NCI-H1417 treated with DMSO at 0.1 percent for 48 hours (cell line): ENCODE measurements around the gene IGSF5.

Experiments
- DNase-seq: peaks from one replicate; lab custom pipeline; 2025; lab: John Stamatoyannopoulos, UW

Gene IGSF5

DNA sequence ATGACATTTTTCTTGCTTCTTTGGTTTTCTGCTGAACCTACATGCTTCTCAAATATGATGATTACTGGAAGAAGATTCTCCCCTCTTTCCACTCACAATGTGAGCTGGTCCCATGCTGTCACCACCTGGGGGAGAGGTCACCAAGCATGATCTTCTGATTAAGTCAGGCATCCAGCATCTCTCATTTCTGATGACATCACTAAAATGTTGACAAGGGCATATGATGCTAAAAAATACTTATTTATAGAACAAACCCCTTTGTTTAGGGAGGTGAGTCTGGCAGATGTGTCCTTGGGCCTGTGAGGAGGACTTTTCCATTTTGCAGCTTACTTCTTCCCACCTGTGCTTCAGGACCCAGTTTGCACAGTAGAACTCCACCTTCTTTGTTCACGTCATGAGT lies 80.3 kb downstream of the IGSF5 start:
- no peak for DNase-seq

DNA sequence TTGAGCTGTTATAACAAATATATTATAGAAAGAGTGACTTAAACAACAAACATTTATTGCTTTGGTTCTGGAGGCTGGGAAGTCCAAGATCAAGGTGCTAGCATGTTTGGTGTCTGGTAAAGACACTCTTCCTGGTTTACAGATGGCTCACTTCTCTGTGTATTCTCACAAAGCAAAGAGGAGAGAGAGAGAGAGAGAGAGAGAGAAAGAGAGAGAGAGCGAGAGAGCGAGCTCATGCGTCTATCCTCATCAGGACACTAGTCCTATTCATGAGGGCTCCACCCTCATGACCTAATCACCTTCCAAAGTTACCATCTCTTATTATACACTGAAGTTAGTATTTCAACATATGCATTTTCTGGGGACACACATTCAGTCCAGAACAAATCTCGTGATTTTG lies 89.6 kb downstream of the IGSF5 start:
- DNase-seq = no peak

DNA sequence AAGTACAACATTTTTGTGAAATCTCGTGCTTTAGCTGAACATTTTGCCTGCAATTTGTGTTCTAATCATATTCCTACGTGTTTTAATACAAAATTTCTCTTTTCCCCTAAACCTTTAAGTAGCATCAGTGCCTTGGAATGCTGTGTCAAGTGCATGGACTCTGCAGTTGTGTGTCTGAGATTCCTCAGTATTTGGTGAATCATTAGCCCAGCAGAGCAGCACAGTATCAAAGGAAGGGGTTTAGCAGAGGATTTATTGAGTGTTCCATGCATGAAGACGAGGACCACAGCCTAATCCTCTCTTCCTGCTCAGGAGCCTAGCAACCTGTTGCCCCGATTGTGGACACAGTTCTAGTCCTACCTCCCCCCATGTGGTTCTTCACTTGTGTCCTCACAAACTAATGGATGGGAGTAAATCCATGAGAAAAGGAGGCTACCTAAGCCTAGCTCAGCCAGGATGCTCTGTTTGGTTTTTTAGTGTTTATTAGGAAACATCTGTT lies 92.9 kb downstream of the IGSF5 start:
- DNase-seq = no peak

DNA sequence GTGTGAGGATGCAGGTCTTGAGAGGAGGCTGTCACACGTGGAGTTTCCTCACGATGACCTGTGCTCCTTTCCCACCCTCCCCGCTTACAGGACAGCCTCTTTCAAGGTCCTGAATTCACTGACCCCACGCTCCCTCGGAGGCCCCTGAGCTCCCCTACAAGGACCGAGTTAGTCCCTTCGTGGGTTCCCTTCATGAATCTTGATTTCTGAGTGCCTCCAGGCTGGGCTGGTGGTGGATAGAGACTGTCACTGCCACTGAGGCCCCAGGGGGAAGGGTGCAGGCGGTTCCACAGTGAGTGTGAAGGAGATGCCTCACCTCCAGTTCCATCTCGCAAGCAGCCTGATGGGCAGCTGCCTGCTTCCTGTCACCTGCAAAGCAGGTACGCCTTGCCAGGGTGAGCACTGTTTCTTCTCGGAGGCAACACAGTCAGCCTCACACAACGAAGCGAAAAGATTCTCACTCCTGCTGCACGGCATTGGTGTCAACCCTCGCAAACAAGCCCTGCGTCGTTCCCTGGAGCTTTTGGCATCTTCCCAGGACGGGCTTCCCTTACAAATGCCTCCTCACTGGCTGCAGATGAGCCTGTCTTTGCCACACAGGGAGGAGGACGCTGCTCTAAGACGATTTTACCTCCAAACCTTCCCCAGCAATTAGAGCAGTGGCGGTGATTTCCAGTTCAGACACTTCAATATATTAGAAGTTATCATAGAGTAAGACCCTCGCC lies 95.6 kb downstream of the IGSF5 start:
- DNase-seq = no peak

DNA sequence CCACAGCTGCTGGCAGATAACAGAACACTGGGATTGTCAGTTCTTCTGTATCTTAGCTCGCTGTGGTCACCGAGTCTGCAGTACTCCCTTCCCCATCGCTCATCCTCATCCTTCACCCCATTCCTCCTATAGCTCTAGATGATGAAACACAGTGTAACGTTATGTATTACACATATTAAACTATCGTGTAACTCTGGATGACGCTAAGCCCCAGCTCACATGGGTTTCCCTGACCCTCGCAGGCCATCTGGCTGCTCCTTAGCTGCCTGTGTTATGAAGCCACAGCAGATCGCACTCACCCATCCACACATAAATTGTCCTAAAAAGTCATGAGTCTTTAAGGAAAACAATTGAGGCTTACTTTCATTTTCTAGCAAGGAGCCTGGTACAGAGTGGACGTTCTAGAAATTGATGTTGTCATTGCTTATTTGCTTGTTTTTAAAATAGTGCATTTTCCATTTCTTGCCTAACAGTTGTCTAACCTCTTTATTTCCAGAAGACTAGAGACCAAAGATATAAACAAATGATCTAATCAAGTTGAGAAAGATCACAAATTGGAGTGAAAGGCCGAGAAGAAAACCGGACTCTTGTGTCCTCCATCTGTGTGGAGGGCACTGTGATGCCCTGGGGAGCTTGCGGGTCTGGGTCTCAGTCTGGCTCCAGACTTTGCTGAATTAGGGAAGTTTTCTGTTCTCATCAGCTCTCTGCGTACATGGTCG lies 97.9 kb downstream of the IGSF5 start:
- no peak for DNase-seq

DNA sequence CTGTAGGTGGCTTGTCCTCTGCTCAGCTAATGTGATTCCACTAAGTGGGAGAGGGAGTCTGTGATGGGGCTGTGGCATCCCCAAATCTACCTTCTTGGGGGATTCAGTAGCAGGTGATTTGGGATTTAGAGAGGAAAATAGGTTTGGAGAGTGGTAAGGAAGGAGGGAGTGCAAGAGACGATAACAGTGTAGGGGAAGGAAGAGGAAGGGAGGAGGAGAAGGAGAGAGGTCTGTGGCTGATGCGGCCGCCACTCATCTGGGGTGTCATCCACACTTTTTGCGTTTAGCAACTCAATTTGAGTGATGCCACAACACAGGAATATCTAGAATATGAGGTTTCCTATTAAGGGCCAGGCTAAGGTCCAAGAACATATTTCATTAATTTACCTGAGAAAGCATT lies 98.5 kb downstream of the IGSF5 start:
- no peak for DNase-seq

DNA sequence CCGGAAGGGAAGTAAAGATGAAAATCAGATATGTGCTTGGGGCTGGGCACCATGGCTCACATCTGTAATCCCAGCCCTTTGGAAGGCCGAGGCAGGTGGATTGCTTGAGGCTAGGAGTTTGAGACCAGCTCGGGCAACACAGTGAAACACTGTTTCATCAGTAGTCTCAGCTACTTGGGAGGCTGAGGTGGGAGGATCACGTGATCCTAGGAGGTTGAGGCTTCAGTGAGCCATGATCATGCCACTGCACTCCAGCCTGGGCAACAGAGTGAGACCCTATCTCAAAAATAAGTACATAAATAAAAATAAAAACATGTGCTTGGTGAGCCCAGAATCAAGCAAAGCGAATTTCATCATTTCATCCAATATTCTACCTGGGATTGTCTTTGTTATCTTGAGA lies 98.9 kb downstream of the IGSF5 start:
- no peak for DNase-seq

DNA sequence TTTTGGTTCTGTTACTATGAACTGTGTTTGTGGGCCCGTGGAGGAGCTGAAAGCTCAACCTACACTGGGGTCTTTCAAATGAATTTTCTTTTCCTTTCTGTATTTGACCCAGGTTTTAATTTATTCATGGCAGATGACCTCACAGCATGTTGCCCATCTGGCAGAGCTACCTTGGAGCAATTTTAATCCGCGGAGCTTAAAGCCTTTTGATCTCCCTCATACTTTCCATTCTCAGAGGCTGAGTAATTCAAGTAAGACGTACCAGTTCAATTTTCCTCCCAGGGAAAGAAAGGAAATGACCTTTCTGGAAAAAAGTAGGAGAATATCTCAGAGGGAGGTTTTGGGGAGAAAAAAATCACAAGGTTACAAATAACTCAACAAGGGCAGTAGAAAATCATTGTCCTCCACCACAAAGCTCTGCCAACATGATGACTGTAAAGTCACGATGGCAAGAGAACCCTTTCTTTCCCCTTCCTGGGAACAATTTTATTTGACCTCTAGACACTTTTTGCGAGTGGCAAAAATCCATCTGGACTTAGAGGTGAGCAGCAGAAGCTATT lies 100.7 kb downstream of the IGSF5 start:
- DNase-seq = no peak

DNA sequence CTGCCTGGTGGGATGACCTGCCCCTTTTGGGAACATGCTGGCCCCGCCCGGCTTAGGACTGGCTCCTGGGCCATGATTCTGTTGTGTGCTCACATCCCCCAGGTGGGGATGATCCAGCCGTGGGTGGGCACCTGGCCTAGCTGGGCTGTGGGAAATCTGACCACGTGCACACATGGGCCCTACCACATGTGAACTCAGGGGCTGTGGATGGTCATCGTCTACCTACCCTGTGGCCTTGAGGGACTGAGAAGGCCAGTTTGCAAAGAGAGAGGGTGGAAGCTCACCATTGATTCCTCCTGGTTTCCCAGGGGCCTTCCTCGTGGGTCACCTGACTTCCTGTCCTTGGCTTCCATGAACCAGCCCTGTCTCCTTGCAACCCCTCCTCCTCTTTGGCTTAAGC lies 102.9 kb downstream of the IGSF5 start:
- DNase-seq = no peak

DNA sequence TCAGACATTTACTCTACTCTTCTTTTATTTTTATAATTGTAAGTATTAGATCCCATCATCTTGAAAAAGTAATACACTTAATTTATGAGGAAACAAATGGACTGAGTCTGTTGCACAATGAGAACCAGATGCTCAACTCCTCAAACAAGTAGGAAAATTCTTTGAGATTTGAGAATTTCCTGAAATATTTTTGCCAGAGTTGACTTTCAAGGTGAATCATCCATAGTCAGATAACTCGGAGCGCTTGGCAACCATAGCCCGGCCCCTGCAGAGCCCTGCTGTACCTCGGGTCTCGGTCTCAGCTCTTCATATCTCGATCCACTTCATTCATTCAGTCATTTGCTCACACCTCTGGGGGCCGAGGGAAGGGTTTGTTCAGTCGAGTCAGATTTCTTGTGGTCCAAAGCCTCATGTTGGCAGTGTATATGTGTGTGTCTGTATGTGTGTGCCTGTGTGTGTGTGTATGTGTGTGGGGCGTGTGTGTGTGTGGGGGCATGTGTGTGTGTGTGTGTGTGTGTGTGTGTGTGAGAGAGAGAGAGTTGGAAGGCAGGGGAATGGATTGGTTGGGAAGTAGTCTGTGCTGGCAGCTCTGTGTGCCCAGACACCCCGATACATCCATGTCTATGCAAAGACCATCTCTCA lies 104.2 kb downstream of the IGSF5 start:
- DNase-seq = no peak

DNA sequence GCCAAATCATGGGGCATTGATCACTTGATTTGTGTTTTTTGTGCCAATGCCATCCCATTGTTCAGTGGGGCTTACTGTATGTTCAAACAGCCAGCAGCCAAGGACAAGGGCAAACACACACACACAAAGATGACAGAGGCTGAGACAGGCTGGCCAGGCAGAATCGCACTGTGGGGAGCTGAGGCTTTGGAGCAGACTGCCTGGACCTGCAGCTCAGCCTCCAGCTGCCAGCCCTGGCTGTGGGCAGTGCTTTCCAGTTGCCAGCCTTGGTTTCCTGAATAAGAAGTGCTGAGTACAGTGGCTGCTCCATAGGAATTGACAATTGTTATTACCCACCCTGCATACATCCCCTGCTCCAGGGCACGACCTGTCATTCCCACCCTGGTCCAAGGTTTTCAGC lies 105.3 kb downstream of the IGSF5 start:
- no peak for DNase-seq

DNA sequence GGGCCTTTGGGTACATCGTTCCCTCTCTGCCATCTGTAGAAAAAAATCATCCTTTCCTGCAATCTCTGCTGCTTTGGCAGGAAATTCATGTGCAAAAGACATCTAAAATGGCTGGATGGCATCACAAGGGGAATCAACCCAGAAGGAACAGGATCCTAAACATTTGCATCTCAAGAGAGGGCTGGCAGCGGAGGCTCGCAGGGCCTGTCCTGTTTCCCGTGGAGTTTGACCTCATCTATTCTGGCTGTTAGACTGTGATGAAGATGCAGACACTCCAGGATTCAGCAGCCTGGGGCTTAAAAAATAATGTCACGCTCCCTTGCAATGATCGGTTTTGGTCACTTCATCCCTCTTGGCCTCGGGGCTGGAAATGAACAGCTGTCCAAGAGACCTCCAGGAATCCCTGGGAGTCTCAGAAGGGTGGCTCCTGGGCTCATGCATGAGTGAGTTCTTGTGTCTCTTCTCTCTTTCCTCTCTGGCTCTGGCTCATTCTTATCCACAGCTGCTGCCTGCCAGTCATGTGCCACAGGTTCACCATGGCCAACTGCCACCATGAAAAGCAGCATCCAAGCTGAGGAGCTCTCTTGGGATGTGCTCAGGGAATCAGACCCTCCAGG lies 106.1 kb downstream of the IGSF5 start:
- DNase-seq = no peak
